GM12872 (cell line): ENCODE results near the gene FAXC.

ENCODE experiments used
- CTCF ChIP-seq: IDR thresholded peaks from 3 replicates; pipeline ENCODE4 v1.5.1; 2011; ENCODE audit warnings: low read depth, mild to moderate bottlenecking, low read length, moderate library complexity; ENCODE audit not compliant: insufficient read depth

FAXC gene

GRCh38 chr6:99369533-99369932, 20.1 kb upstream of the FAXC start:
- no peak for TF ChIP-seq CTCF

DNA sequence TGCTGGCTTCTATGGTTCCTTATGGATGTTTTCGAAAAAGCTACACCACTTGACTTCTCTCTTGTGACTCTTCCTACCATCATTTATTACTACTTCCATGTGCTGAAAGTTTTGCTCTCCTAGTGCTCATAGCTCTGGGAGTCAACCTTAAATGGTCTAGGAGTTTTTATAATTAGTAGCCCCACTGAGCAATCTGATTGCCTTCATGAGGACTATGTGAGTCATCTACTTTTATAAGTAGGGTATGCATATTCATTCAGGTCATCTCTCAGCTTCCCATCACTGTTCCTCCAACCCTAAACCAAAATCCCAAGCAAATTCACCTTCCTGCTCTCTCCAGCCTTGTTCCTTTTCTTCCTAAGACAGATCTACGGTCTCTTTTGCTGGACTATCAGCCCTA, 17.4 kb upstream of the FAXC start:
- TF ChIP-seq CTCF, result no peak

DNA sequence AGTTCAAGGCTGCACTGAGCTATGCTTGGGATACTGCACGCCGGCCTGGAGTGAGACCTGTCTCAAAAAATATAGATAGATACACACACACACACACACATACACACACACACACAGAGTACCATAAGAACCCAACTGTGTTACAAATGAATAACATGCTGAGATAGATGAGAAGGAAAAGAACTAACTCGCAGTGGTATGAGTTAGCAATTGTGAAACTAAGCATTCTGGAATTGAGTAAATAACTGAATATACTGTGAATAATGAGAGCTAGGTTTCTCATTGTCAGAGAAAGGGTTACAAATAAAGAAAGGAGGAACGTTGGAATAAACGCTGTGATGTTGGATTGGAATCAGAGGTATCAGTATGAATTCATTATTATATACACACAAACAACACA, 14.6 kb upstream of the FAXC start:
- no peak for TF ChIP-seq CTCF

- no peak for TF ChIP-seq CTCF
These were observed 13.3 kb upstream of the FAXC start for GRCh38 chr6:99362678-99363268.

DNA sequence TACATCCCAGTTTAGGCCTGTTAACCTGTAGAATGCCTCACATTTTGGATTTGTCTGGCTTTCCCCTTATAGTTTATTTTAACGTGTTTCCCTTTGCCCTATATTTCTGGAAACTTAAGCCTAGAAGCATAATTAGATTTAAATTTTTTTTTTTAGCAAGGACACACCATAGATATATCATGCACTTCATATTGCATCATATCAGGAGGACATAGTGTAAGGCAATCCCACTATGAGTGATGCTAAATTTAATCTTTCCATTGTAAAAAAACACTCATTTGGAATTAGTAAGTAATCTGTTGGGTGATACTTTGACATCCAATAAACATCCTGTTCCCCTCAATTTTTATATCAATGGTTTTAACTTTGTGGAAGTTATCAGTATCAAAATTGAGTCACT, 10.3 kb upstream of the FAXC start:
- no peak for TF ChIP-seq CTCF

DNA sequence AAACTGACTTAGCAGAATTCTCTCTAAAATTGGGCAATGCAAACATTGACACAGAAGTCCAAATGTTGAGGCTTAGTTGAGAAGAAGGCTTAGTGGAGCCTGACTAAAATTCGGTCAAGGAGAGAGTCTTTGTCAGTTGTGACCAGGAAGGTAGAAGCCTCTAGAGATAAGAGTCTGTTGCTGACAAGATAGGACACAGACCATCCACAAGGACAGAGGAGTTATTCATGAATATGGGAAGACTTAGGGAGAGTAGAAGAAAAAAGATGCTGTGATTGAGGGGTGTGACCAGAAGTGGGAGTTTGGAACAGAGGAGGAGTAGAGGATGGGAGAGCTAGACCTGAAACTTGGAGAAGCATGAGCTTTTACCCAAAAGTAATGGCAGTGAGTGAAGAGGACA, 7.2 kb upstream of the FAXC start:
- no peak for TF ChIP-seq CTCF

DNA sequence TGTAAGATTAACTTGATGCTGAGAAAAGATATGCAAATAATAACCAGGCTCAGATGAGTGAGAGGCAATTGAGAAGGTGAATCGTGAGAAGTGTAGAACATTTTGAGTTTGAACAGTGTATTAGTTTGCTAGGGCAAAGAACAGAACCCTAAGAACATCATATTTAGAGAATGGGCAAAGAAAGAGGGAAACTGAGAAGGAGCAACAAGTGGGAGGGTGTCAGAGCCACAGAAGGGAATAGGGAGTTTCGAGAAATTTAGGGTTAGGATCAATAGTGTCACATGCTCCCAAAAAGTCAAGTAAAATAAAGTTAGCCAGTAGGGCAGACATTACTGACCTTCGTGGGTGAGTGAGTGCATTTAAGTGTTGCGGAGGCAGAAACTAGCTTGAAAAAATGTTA, 5.5 kb upstream of the FAXC start:
- no peak for TF ChIP-seq CTCF
